ENCODE data around the gene TRIM24.
A peak's percentile ranks its signal among the peaks of the same experiment; 100 is the strongest.
"Not testable (repeated sequence)": the region's sequence is repeated elsewhere in the genome, so short reads cannot be mapped to it uniquely, and the experiment has no call there.

The TRIM24 gene

GRCh38 chr7:138460649-138461607, 869 bp downstream of the TRIM24 start:
- DNase-seq = peak in 50 of 58 donors; percentile 7 to 81 (median 52)

GRCh38 chr7:138463291-138463618, 3.2 kb downstream of the TRIM24 start:
- DNase-seq = not testable (repeated sequence)

- no peak for DNase-seq
These were observed 5.0 kb downstream of the TRIM24 start for GRCh38 chr7:138465046-138465445.

- DNase-seq = not testable (repeated sequence)
These were observed 6.2 kb downstream of the TRIM24 start for GRCh38 chr7:138466069-138466756.

- peak in 47 of 58 donors; percentile 2 to 84 (median 35) for DNase-seq
These were observed 8.4 kb downstream of the TRIM24 start for GRCh38 chr7:138468244-138469123.

- DNase-seq = no peak
These were observed 10.5 kb downstream of the TRIM24 start for GRCh38 chr7:138470391-138471157.

GRCh38 chr7:138472292-138473079, 12.4 kb downstream of the TRIM24 start:
- DNase-seq = no peak

- no peak for DNase-seq
These were observed 15.3 kb downstream of the TRIM24 start for GRCh38 chr7:138475377-138475776.

- DNase-seq = no peak
These were observed 17.1 kb downstream of the TRIM24 start for GRCh38 chr7:138477081-138477578.

- DNase-seq = no peak
These were observed 17.5 kb downstream of the TRIM24 start for GRCh38 chr7:138477581-138477980.

- DNase-seq = no peak
These were observed 18.4 kb downstream of the TRIM24 start for GRCh38 chr7:138478499-138478908.

GRCh38 chr7:138480527-138480926, 20.5 kb downstream of the TRIM24 start:
- no peak for DNase-seq

- DNase-seq = no peak
These were observed 21.7 kb downstream of the TRIM24 start for GRCh38 chr7:138481447-138482380.

GRCh38 chr7:138483531-138483930, 23.5 kb downstream of the TRIM24 start:
- no peak for DNase-seq

- not testable (repeated sequence) for DNase-seq
These were observed 25.4 kb downstream of the TRIM24 start for GRCh38 chr7:138485508-138485907.

- not testable (repeated sequence) for DNase-seq
These were observed 29.1 kb downstream of the TRIM24 start for GRCh38 chr7:138489139-138489538.

GRCh38 chr7:138491612-138492386, 31.7 kb downstream of the TRIM24 start:
- DNase-seq = no peak

- no peak for DNase-seq
These were observed 32.4 kb downstream of the TRIM24 start for GRCh38 chr7:138492423-138492822.

Measured in anterior cingulate cortex (tissue), 58 donors.